ENCODE measurements around the gene RAPGEFL1.

DNA sequence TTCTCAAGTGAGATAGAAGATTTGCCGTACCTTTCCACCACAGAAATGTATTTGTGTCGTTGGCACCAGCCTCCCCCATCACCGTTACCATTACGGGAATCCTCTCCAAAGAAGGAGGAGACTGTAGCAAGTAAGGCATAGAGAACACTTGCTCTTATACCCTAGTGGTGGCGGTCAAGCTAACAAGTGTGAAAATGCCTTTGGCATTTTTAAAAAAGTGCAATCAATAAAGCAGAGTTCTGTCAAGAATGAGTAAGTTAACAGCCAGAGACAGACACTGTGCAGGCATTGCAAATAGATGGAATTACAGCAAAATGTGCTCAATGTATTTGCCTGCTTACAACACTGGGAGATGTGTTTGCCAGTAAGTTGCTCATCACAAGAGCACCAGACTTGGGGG lies 47.8 kb upstream of the RAPGEFL1 start:
- no peak for TF ChIP-seq POLR2AphosphoS5 (IDR thresholded peaks at IDR 0.05; ENCODE audit: insufficient read depth, low read depth, low read length)
- TF ChIP-seq, protein P1, sequence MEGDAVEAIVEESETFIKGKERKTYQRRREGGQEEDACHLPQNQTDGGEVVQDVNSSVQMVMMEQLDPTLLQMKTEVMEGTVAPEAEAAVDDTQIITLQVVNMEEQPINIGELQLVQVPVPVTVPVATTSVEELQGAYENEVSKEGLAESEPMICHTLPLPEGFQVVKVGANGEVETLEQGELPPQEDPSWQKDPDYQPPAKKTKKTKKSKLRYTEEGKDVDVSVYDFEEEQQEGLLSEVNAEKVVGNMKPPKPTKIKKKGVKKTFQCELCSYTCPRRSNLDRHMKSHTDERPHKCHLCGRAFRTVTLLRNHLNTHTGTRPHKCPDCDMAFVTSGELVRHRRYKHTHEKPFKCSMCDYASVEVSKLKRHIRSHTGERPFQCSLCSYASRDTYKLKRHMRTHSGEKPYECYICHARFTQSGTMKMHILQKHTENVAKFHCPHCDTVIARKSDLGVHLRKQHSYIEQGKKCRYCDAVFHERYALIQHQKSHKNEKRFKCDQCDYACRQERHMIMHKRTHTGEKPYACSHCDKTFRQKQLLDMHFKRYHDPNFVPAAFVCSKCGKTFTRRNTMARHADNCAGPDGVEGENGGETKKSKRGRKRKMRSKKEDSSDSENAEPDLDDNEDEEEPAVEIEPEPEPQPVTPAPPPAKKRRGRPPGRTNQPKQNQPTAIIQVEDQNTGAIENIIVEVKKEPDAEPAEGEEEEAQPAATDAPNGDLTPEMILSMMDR (IDR thresholded peaks at IDR 0.05; ENCODE audit: extremely low read depth in 1 of 2, insufficient read depth in 1 of 2, low read depth in 1 of 2, low read length in 2 of 2): no peak
- TF ChIP-seq JUN (IDR thresholded peaks at IDR 0.05; ENCODE audit: borderline replicate concordance, insufficient read depth, insufficient read length, low read depth): no peak
- TF ChIP-seq POLR2A (IDR thresholded peaks at IDR 0.05; ENCODE audit: low read depth, low read length): no peak
- TF ChIP-seq MYC (IDR thresholded peaks at IDR 0.05; ENCODE audit: low read depth, low read length): no peak
- TF ChIP-seq, protein P2, sequence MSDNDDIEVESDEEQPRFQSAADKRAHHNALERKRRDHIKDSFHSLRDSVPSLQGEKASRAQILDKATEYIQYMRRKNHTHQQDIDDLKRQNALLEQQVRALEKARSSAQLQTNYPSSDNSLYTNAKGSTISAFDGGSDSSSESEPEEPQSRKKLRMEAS (IDR thresholded peaks at IDR 0.05; ENCODE audit: insufficient read depth, insufficient read length): no peak

All from endothelial cell of umbilical vein (primary cell).